Tibial nerve (tissue), 4 donors: ENCODE results near the gene PACSIN2. TPM values are rescaled to one million over a fixed set of nuclear protein-coding genes. Genes with fewer than 3 reads are reported as not detected.
"Not testable (repeated sequence)": the region's sequence is repeated elsewhere in the genome, so short reads cannot be mapped to it uniquely, and the experiment has no call there.

Experiments
- DNase-seq, 2 donors: peaks; one replicate each; pipeline ENCODE4 v3.0.0-alpha.2; 2019; ENCODE audit warnings: low spot score in 2 of 2
- H3K27ac ChIP-seq, 4 donors: fragments of 200-600 bp; sonication (generic) in 3 of 4; one replicate each; pipeline ENCODE4 v1.5.1; 2017 to 2019; ENCODE audit warnings: mild to moderate bottlenecking in 1 of 4
- H3K27me3 ChIP-seq, 2 donors: fragments of 200-600 bp; sonication (generic) in 1 of 2; one replicate each; pipeline versions ENCODE4 v1.5.1 to v1.6.0; 2017 to 2019
- H3K36me3 ChIP-seq, 3 donors: fragments of 200-600 bp; sonication (generic); one replicate each; pipeline ENCODE4 v1.5.1; 2018 to 2019
- H3K4me1 ChIP-seq, 4 donors: fragments of 200-600 bp; sonication (generic) in 3 of 4; one replicate each; pipeline ENCODE4 v1.5.1; 2017 to 2019
- H3K4me3 ChIP-seq, 4 donors: fragments of 200-600 bp; sonication (generic) in 3 of 4; one replicate each; pipeline ENCODE4 v1.5.1; 2017 to 2019; ENCODE audit warnings: mild to moderate bottlenecking in 1 of 4, moderate library complexity in 1 of 4
- H3K9me3 ChIP-seq, 4 donors: fragments of 200-600 bp; sonication (generic) in 3 of 4; one replicate each; pipeline ENCODE4 v1.5.1; 2017 to 2019
- EP300 ChIP-seq, 2 donors: sonication (generic); formaldehyde crosslinking; IDR thresholded peaks; one replicate each; pipeline ENCODE4 v1.6.1; 2017; ENCODE audit warnings: antibody characterized with exemption in 2 of 2, mild to moderate bottlenecking in 1 of 2
- POLR2A ChIP-seq, 2 donors: fragments of 450-650 bp; IDR thresholded peaks; one replicate each; pipeline ENCODE4 v1.6.1; 2017; ENCODE audit warnings: antibody characterized with exemption in 2 of 2, mild to moderate bottlenecking in 2 of 2, moderate library complexity in 2 of 2
- WGBS, 2 donors: methylation state at CpG; one replicate each; pipeline ENCODE4 v1.1.5; 2018; 5-methylcytosine and 5-hydroxymethylcytosine counted together
- total RNA-seq, 4 donors: library from RNA; depleted of rRNA; stranded (reverse); fragments of >200 nt; gene quantifications; one replicate each; pipeline ENCODE4 v1.1.0, GENCODE V29; 2016
- TF ChIP-seq, protein P1 (sequence below), 5 experiments: fragments of 200-600 bp in 3 of 5; fragments of 450-650 bp in 2 of 5; sonication (generic) in 3 of 5; IDR thresholded peaks; one replicate each; pipeline ENCODE4 v1.5.1; 2016 to 2019; ENCODE audit warnings: antibody characterized with exemption in 5 of 5, mild to moderate bottlenecking in 3 of 5, moderate library complexity in 2 of 5

The PACSIN2 gene
- total RNA-seq, 4 donors from 2014 or later = 45.9 to 78.2 (median 59.0) TPM

- Histone ChIP-seq H3K4me1 (peaks cover 0 to 62% (median 40%) of the 10 kb centered on the region in 4 donors), H3K36me3 (no peaks in the 10 kb centered on the region), H3K27ac (no peak overlapping the region), H3K9me3 (no peaks in the 10 kb centered on the region), H3K27me3 (no peaks in the 10 kb centered on the region), H3K4me3 (no peak overlapping the region)
- no peak for TF ChIP-seq EP300 (IDR thresholded peaks at IDR 0.05)
- TF ChIP-seq POLR2A (IDR thresholded peaks at IDR 0.05) = no peak
- TF ChIP-seq, protein P1, sequence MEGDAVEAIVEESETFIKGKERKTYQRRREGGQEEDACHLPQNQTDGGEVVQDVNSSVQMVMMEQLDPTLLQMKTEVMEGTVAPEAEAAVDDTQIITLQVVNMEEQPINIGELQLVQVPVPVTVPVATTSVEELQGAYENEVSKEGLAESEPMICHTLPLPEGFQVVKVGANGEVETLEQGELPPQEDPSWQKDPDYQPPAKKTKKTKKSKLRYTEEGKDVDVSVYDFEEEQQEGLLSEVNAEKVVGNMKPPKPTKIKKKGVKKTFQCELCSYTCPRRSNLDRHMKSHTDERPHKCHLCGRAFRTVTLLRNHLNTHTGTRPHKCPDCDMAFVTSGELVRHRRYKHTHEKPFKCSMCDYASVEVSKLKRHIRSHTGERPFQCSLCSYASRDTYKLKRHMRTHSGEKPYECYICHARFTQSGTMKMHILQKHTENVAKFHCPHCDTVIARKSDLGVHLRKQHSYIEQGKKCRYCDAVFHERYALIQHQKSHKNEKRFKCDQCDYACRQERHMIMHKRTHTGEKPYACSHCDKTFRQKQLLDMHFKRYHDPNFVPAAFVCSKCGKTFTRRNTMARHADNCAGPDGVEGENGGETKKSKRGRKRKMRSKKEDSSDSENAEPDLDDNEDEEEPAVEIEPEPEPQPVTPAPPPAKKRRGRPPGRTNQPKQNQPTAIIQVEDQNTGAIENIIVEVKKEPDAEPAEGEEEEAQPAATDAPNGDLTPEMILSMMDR (IDR thresholded peaks at IDR 0.05) = no peak
- 68 to 70% methylated on average over 7 of the region's 7 CpGs for WGBS, 2 donors
- no peak for DNase-seq
Observed at GRCh38 chr22:42976217-42976933, 38.6 kb downstream of the PACSIN2 start.

GRCh38 chr22:42974223-42974622 lies 40.7 kb downstream of the PACSIN2 start:
- Histone ChIP-seq H3K9me3 (no peaks in the 10 kb centered on the region), H3K36me3 (no peaks in the 10 kb centered on the region), H3K4me3 (no peak overlapping the region), H3K27me3 (no peaks in the 10 kb centered on the region), H3K4me1 (peaks cover 0 to 59% (median 40%) of the 10 kb centered on the region in 4 donors), H3K27ac (peak overlapping the region in 2 of 4 donors; percentile 17 to 44)
- WGBS, 2 donors = 94 to 96% methylated on average over 3 of the region's 3 CpGs
- no peak for DNase-seq
- TF ChIP-seq EP300 (IDR thresholded peaks at IDR 0.05) (no peak), POLR2A (IDR thresholded peaks at IDR 0.05) (no peak)
- TF ChIP-seq, protein P1 (IDR thresholded peaks at IDR 0.05) = no peak

DNA sequence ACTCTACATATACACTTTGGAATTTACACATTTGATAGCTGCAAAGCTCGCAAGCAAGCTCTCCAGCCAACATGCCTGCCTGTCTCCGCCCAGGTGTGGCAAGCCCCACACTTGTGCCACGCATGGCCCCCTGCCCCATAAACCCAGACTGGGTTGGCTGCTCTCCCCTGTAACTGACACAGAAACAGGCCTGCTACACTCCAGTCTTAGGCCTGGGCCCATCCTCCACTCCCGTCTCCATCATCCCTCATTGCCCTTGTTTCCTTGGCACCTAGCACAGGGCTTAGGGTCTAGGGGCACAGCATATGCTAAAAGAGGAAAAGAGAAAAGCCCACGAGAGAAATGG lies 41.4 kb downstream of the PACSIN2 start:
- Histone ChIP-seq H3K4me3 (no peak overlapping the region), H3K27ac (peak overlapping the region in 2 of 4 donors; percentile 11 to 44), H3K36me3 (no peaks in the 10 kb centered on the region), H3K27me3 (no peaks in the 10 kb centered on the region), H3K9me3 (no peaks in the 10 kb centered on the region), H3K4me1 (peaks cover 0 to 54% (median 35%) of the 10 kb centered on the region in 4 donors)
- TF ChIP-seq EP300 (IDR thresholded peaks at IDR 0.05) (no peak), POLR2A (IDR thresholded peaks at IDR 0.05) (no peak)
- TF ChIP-seq, protein P1 (IDR thresholded peaks at IDR 0.05) = no peak
- no peak for DNase-seq
- 69 to 74% methylated on average over 5 of the region's 5 CpGs for WGBS, 2 donors

- Histone ChIP-seq H3K9me3 (no peaks in the 10 kb centered on the region), H3K27me3 (no peaks in the 10 kb centered on the region), H3K36me3 (no peaks in the 10 kb centered on the region), H3K27ac (peak overlapping the region in 3 of 4 donors; percentile 1 to 44 (median 11)), H3K4me3 (no peak overlapping the region), H3K4me1 (peaks cover 0 to 48% (median 29%) of the 10 kb centered on the region in 4 donors)
- TF ChIP-seq EP300 (IDR thresholded peaks at IDR 0.05) = peak in 1 of 2 donors; percentile 77
- TF ChIP-seq POLR2A (IDR thresholded peaks at IDR 0.05) = no peak
- TF ChIP-seq, protein P1 (IDR thresholded peaks at IDR 0.05) = no peak
- no peak for DNase-seq
- 77 to 79% methylated on average over 10 of the region's 10 CpGs for WGBS, 2 donors
Observed at GRCh38 chr22:42972649-42973535, 42.1 kb downstream of the PACSIN2 start.

DNA sequence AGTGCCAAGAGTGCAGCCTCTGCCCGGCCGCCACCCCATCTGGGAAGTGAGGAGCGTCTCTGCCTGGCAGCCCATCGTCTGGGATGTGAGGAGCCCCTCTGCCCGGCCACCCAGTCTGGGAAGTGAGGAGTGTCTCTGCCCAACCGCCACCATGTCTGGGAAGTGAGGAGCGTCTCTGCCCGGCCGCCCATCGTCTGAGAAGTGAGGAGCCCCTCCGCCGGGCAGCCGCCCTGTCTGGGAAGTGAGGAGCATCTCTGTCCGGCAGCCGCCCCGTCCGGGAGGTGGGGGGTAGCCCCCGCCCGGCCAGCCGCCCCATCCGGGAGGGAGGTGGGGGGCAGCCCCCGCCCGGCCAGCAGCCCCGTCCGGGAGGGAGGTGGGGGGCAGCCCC lies 43.5 kb downstream of the PACSIN2 start:
- WGBS, 2 donors = 98 to 100% methylated on average over 5 to 9 of the region's 25 CpGs
- H3K4me3 ChIP-seq, H3K27ac ChIP-seq, H3K9me3 ChIP-seq, H3K36me3 ChIP-seq, H3K27me3 ChIP-seq, DNase-seq: not testable (repeated sequence)
- peaks cover 0 to 40% (median 22%) of the 10 kb centered on the region in 4 donors for H3K4me1 ChIP-seq
